Lower leg skin (tissue), 4 donors: ENCODE results near the gene KAZN. TPM values are rescaled to one million over a fixed set of nuclear protein-coding genes. Genes with fewer than 3 reads are reported as not detected.

Experiments
- DNase-seq, 2 donors: peaks; one replicate each; pipeline ENCODE4 v3.0.0-alpha.2; 2019; ENCODE audit warnings: low spot score in 2 of 2
- H3K4me3 ChIP-seq: fragments of 200-600 bp; sonication (generic); 2 replicates; pipeline ENCODE4 v1.5.1; 2017; ENCODE audit warnings: mild to moderate bottlenecking, low read depth; ENCODE audit not compliant: poor library complexity, severe bottlenecking
- POLR2A ChIP-seq, 2 donors: fragments of 450-650 bp; IDR thresholded peaks; one replicate each; pipeline ENCODE4 v1.6.1; 2016 to 2017; ENCODE audit warnings: antibody characterized with exemption in 2 of 2, mild to moderate bottlenecking in 1 of 2, moderate library complexity in 1 of 2
- WGBS, 2 donors: methylation state at CpG; one replicate each; pipeline ENCODE4 v1.1.5; 2018; 5-methylcytosine and 5-hydroxymethylcytosine counted together
- intact Hi-C: fragments of 100-400 bp; cut with DNase I; formaldehyde crosslinking; loops from one replicate; pipeline ENCODE4 v1.15.0; 2023; ENCODE audit warnings: low total_unique reads
- total RNA-seq, 4 donors: library from RNA; depleted of rRNA; stranded (reverse); fragments of >200 nt; gene quantifications; one replicate each; pipeline ENCODE4 v1.1.0, GENCODE V29; 2016
- TF ChIP-seq, protein P1 (sequence below), 3 donors: fragments of 450-650 bp; IDR thresholded peaks; one replicate each; pipeline ENCODE4 v1.5.1; 2016; ENCODE audit warnings: antibody characterized with exemption in 3 of 3, mild to moderate bottlenecking in 3 of 3, moderate library complexity in 2 of 3

The KAZN gene
- total RNA-seq, 4 donors from 2014 or later, result 21.4 to 36.0 (median 28.4) TPM

DNA sequence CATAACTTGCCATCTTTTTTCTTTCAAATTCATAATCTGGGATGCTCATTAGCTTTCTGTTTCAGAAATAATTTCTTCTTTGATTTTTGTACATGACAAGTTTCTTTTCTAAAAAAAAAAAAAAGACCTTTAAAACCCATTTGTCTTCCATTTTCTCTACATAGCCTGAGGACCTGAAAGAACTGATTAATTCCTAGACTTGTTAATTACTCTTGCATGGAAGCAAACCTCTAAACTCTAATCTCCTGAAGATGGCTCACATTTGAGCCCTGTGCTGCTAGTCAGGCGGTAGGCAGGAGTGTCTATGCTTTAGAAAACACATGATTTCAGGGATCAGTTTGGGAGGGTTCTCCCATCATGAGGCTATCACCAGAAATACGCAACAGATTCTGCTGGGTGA lies 152.0 kb downstream of the KAZN start:
- no peak for DNase-seq
- intact Hi-C loops, result no loop called here
- H3K4me3 ChIP-seq, result no peak overlapping the region
- WGBS, 2 donors, result 83 to 89% methylated on average over 2 of the region's 2 CpGs
- TF ChIP-seq POLR2A (IDR thresholded peaks at IDR 0.05), result no peak
- TF ChIP-seq, protein P1, sequence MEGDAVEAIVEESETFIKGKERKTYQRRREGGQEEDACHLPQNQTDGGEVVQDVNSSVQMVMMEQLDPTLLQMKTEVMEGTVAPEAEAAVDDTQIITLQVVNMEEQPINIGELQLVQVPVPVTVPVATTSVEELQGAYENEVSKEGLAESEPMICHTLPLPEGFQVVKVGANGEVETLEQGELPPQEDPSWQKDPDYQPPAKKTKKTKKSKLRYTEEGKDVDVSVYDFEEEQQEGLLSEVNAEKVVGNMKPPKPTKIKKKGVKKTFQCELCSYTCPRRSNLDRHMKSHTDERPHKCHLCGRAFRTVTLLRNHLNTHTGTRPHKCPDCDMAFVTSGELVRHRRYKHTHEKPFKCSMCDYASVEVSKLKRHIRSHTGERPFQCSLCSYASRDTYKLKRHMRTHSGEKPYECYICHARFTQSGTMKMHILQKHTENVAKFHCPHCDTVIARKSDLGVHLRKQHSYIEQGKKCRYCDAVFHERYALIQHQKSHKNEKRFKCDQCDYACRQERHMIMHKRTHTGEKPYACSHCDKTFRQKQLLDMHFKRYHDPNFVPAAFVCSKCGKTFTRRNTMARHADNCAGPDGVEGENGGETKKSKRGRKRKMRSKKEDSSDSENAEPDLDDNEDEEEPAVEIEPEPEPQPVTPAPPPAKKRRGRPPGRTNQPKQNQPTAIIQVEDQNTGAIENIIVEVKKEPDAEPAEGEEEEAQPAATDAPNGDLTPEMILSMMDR (IDR thresholded peaks at IDR 0.05), result no peak

GRCh38 chr1:14755518-14756252 lies 157.2 kb downstream of the KAZN start:
- H3K4me3 ChIP-seq, result no peak overlapping the region
- DNase-seq, result no peak
- 46 to 52% methylated on average over 9 of the region's 9 CpGs for WGBS, 2 donors
- intact Hi-C loops, result no loop called here
- TF ChIP-seq POLR2A (IDR thresholded peaks at IDR 0.05), result no peak
- TF ChIP-seq, protein P1 (IDR thresholded peaks at IDR 0.05), result no peak

DNA sequence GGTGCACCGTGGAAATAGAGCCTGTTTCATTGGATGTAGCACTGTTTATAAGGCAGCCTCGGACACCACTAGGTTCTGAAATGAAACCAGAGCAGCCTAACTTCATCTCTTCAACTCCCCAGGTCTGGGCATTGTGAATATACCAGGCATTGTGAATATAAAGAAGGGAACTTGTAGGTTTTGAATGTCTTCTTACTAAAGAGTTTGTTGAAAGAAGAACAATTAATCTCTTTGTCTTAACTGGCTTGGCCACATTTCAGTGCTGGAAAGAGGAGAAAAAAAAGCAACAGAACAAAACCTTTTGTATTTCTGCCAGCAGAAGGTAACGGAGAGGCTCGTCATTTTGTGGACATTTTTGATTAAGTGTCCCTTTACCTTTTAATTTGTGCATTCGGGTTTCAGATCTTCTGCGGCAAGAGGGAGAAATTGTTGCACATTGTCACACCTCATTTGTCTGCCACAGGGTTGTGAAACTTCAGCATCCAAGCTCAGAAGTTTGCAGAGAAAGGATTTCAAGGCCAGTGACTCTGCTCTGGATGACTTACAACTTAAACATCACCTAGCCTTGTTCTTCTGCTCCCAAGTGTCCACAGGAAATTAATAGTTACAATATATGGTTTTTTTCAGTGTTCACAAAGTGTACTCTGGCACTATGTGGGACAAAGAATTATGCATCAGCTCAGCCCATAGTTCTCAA lies 158.3 kb downstream of the KAZN start:
- WGBS, 2 donors, result 51 to 62% methylated on average over 6 of the region's 6 CpGs
- no peak overlapping the region for H3K4me3 ChIP-seq
- TF ChIP-seq, protein P1 (IDR thresholded peaks at IDR 0.05), result no peak
- intact Hi-C loops, result no loop called here
- no peak for DNase-seq

- TF ChIP-seq POLR2A (IDR thresholded peaks at IDR 0.05), result no peak
- TF ChIP-seq, protein P1 (IDR thresholded peaks at IDR 0.05), result no peak
- intact Hi-C loops, result no loop called here
- 64 to 66% methylated on average over 2 of the region's 2 CpGs for WGBS, 2 donors
- no peak for DNase-seq
- H3K4me3 ChIP-seq, result no peak overlapping the region
Observed at GRCh38 chr1:14757286-14757625, 158.8 kb downstream of the KAZN start.

DNA sequence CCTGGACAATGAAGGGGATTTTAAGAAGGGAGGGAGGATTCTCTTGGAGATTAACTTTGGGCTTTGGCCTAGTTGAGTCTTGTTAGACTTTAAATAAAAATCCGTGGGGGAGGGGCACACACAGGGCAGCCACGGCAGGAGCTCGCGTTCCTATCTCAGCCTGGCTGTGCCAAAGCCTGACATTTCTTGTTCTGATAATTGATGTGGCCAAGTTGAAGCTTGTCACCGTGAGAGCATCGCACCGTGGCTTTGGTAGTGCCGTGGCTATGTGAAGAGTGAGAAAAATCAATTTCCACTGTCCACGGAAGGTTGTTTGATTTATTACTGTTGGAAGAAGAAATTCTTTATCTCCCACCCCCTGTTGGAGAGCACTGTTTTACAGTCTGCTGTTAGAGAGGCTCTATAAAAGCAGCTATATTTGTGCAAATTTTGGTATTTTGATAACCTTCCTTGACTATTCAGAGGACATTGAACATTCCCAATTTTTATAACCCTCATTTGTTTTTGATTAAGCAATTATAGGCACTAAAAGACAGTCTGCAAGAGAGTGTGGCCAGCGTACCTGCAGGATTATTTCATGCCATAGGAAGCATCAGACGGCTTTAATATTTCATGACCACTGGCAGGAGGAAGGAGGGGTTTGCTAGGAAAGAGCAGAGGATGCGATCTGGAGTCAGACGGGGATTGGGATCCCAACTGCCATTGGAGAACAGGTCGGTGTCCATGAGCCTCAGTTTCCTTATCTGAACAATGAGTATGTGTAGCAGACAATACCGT lies 160.7 kb downstream of the KAZN start:
- WGBS, 2 donors, result 50 to 57% methylated on average over 15 of the region's 15 CpGs
- TF ChIP-seq, protein P1 (IDR thresholded peaks at IDR 0.05), result no peak
- no peak for TF ChIP-seq POLR2A (IDR thresholded peaks at IDR 0.05)
- peak in 1 of 2 donors; percentile 39 for DNase-seq
- H3K4me3 ChIP-seq, result no peak overlapping the region
- intact Hi-C loops, result no loop called here
